Raji (cell line): ENCODE results near the gene B4GALNT4.

Experiments
- POLR2A ChIP-seq: IDR thresholded peaks from 2 replicates; pipeline ENCODE4 v1.6.1; 2011; ENCODE audit warnings: low read depth, low read length, control low read depth; ENCODE audit not compliant: insufficient read depth

The B4GALNT4 gene

GRCh38 chr11:335779-336658, 33.3 kb upstream of the B4GALNT4 start:
- no peak for TF ChIP-seq POLR2A

GRCh38 chr11:336659-337198, 32.6 kb upstream of the B4GALNT4 start:
- no peak for TF ChIP-seq POLR2A

GRCh38 chr11:337711-338110, 31.6 kb upstream of the B4GALNT4 start:
- TF ChIP-seq POLR2A: no peak

- no peak for TF ChIP-seq POLR2A
Observed at GRCh38 chr11:339963-340362, 29.3 kb upstream of the B4GALNT4 start.

- TF ChIP-seq POLR2A: no peak
Observed at GRCh38 chr11:340539-341512, 28.5 kb upstream of the B4GALNT4 start.

- TF ChIP-seq POLR2A: no peak
Observed at GRCh38 chr11:342328-342727, 27.0 kb upstream of the B4GALNT4 start.

GRCh38 chr11:344836-345578, 24.3 kb upstream of the B4GALNT4 start:
- no peak for TF ChIP-seq POLR2A

GRCh38 chr11:346529-346928, 22.8 kb upstream of the B4GALNT4 start:
- no peak for TF ChIP-seq POLR2A

- no peak for TF ChIP-seq POLR2A
Observed at GRCh38 chr11:350723-351255, 18.5 kb upstream of the B4GALNT4 start.

- TF ChIP-seq POLR2A: no peak
Observed at GRCh38 chr11:351411-351810, 17.9 kb upstream of the B4GALNT4 start.

GRCh38 chr11:352456-353031, 16.8 kb upstream of the B4GALNT4 start:
- no peak for TF ChIP-seq POLR2A

GRCh38 chr11:353179-353873, 16.0 kb upstream of the B4GALNT4 start:
- TF ChIP-seq POLR2A: no peak

- TF ChIP-seq POLR2A: no peak
Observed at GRCh38 chr11:355581-356458, 13.5 kb upstream of the B4GALNT4 start.

- no peak for TF ChIP-seq POLR2A
Observed at GRCh38 chr11:356610-357009, 12.7 kb upstream of the B4GALNT4 start.
